ENCODE measurements around the gene CNOT6. TPM values are rescaled to one million over a fixed set of nuclear protein-coding genes. Genes with fewer than 3 reads are reported as not detected.
"Not testable (repeated sequence)": the region's sequence is repeated elsewhere in the genome, so short reads cannot be mapped to it uniquely, and the experiment has no call there.

The CNOT6 gene
- total RNA-seq, 6 donors from 2014 or later = 9.7 to 27.8 (median 18.2) TPM

DNA sequence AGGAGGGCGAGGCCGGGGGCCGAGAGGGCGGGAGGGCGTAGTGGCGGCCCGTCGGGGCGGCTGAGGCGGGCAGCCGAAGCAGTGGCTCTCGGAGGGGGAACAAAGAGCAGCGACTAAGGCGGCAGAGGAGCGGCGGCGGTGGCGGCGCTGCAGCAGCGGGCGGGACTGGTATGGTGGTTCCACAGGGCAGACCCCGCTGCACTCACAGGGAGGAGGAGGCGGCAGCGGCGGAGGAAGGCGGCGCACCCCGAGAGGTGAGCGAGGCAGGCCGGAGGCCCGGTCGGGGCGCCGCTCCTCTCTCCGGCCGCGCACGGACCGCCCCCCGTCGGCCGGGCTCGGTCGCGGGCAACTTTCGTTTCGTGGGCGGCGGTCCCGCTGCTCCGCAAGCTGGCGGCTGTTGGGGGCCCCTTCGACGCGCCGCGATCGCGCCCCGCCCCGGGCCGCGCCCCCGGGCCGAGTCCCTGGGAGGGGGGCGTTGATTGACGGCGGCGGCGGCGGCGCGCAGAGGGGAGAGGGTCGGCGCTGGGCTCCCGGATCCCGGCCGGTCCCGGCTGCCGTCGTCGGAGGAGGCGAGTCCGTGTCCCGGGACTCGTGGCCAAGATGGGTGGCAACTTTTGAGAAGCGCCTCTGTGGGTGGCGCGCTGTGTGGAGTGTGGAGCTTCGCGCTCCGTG is 467 bp downstream of the CNOT6 start:
- Histone ChIP-seq H3K27me3 (no peaks in the 10 kb centered on the region), H3K27ac (peak overlapping the region; percentile 92 to 95 (median 94)), H3K36me3 (no peaks in the 10 kb centered on the region), H3K9me3 (no peaks in the 10 kb centered on the region), H3K4me1 (peaks cover 17 to 41% (median 25%) of the 10 kb centered on the region in 4 donors), H3K4me3 (peak overlapping the region; percentile 90 to 99 (median 94))
- peak; percentile 56 to 92 for DNase-seq
- TF ChIP-seq, protein P1, sequence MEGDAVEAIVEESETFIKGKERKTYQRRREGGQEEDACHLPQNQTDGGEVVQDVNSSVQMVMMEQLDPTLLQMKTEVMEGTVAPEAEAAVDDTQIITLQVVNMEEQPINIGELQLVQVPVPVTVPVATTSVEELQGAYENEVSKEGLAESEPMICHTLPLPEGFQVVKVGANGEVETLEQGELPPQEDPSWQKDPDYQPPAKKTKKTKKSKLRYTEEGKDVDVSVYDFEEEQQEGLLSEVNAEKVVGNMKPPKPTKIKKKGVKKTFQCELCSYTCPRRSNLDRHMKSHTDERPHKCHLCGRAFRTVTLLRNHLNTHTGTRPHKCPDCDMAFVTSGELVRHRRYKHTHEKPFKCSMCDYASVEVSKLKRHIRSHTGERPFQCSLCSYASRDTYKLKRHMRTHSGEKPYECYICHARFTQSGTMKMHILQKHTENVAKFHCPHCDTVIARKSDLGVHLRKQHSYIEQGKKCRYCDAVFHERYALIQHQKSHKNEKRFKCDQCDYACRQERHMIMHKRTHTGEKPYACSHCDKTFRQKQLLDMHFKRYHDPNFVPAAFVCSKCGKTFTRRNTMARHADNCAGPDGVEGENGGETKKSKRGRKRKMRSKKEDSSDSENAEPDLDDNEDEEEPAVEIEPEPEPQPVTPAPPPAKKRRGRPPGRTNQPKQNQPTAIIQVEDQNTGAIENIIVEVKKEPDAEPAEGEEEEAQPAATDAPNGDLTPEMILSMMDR (IDR thresholded peaks at IDR 0.05) = peak in 1 of 6 experiments; percentile 14
- TF ChIP-seq POLR2AphosphoS5 (IDR thresholded peaks at IDR 0.05) = no peak
- TF ChIP-seq POLR2A (IDR thresholded peaks at IDR 0.05) = no peak
- WGBS, 2 donors = 0 to 1% methylated on average over 20 to 62 of the region's 92 CpGs
- peak in 1 of 2 donors; percentile 63 for ATAC-seq (ENCODE audit: low FRiP score in 2 of 2)

DNA sequence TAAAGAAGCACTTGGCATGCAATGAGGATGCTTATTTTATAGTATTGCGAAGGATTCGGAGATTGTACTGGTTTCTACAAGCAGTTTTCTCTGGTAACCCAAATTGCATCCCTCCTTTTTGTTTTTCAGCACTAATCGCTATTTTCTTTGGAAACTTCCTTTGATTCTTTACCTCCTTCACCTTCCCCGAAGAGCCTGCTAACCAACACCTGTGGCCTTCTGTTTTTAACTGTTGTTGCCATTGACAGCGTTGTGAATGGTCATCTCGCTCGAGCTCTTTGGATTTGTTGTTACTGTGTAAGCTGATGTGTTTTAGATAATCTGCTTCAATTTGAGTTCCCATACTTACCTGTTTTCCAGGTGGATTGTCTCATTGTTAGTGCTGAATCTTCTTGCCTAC is 1.1 kb downstream of the CNOT6 start:
- ATAC-seq (ENCODE audit: low FRiP score in 2 of 2) (no peak), DNase-seq (no peak)
- Histone ChIP-seq H3K27me3 (no peaks in the 10 kb centered on the region), H3K27ac (peak overlapping the region; percentile 92 to 95 (median 94)), H3K36me3 (no peaks in the 10 kb centered on the region), H3K9me3 (no peaks in the 10 kb centered on the region), H3K4me3 (peak overlapping the region; percentile 90 to 99 (median 94)), H3K4me1 (peaks cover 22 to 44% (median 28%) of the 10 kb centered on the region in 4 donors)
- TF ChIP-seq EP300 (IDR thresholded peaks at IDR 0.05) = no peak
- WGBS, 2 donors = 19 to 24% methylated on average over 7 of the region's 7 CpGs

- no peaks in the 10 kb centered on the region for H3K36me3 ChIP-seq
- WGBS, 2 donors = 83% methylated on average over 18 of the region's 18 CpGs
- peaks cover 22 to 44% (median 28%) of the 10 kb centered on the region in 4 donors for H3K4me1 ChIP-seq
- H3K27ac ChIP-seq = no peak overlapping the region
- H3K27me3 ChIP-seq = no peaks in the 10 kb centered on the region
- H3K9me3 ChIP-seq = no peaks in the 10 kb centered on the region
- TF ChIP-seq POLR2AphosphoS5 (IDR thresholded peaks at IDR 0.05) (no peak), POLR2A (IDR thresholded peaks at IDR 0.05) (no peak), EP300 (IDR thresholded peaks at IDR 0.05) (no peak)
- TF ChIP-seq, protein P1 (IDR thresholded peaks at IDR 0.05) = no peak
- ATAC-seq (ENCODE audit: low FRiP score in 2 of 2) = no peak
- DNase-seq = no peak
- H3K4me3 ChIP-seq = peak overlapping the region in 2 of 4 donors; percentile 90 to 99
Observed at GRCh38 chr5:180495991-180496741, 2.0 kb downstream of the CNOT6 start.

DNA sequence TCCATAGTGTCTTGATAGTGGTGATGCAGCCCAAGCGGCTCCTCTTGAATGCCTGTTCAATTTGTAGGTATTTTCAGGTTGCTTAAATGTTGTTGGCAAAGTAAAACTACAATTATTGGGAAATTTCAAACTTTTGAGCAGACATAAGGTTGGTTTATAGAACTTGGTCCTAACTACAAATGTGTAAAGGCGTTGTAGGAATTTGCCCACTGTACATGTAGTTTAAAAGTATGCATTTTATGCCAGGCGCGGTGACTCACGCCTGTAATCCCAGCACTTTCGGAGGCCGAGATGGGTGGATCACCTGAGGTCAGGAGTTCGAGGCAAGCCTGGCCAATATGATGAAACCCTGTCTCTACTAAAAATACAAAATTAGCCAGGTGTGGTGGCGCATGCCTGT is 2.6 kb downstream of the CNOT6 start:
- peaks cover 22 to 44% (median 28%) of the 10 kb centered on the region in 4 donors for H3K4me1 ChIP-seq
- not testable (repeated sequence) for H3K27me3 ChIP-seq; H3K4me3 ChIP-seq; DNase-seq; ATAC-seq (ENCODE audit: low FRiP score in 2 of 2); H3K27ac ChIP-seq; H3K9me3 ChIP-seq; H3K36me3 ChIP-seq
- WGBS, 2 donors = 94 to 97% methylated on average over 9 of the region's 9 CpGs

GRCh38 chr5:180497865-180498264 is 3.7 kb downstream of the CNOT6 start:
- H3K4me3 ChIP-seq; H3K27me3 ChIP-seq; ATAC-seq (ENCODE audit: low FRiP score in 2 of 2); H3K27ac ChIP-seq; H3K9me3 ChIP-seq; H3K36me3 ChIP-seq; DNase-seq: not testable (repeated sequence)
- 85 to 87% methylated on average over 7 of the region's 7 CpGs for WGBS, 2 donors
- H3K4me1 ChIP-seq = peaks cover 22 to 44% (median 28%) of the 10 kb centered on the region in 4 donors

DNA sequence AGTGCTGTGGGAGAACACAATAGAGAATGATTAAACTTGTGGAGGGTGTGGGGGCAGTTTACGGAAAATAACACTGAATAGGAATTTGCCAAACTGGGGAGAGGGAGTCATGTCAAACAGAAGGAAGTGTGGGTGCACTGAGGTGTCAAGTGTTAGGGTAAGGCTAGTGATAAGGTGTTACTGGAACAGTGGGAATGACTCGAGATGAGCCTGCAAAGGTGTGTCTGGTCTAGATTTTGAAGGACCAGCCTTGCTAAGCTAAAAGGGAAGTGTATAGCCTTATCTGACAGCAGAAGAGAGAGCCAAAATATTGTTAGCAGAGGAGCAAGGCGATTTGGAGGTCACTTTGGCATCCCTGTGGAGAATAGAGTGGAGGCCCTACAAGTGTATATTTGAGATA is 4.2 kb downstream of the CNOT6 start:
- H3K36me3 ChIP-seq = no peaks in the 10 kb centered on the region
- H3K9me3 ChIP-seq = no peaks in the 10 kb centered on the region
- H3K4me3 ChIP-seq = no peak overlapping the region
- DNase-seq = no peak
- no peak for TF ChIP-seq POLR2AphosphoS5 (IDR thresholded peaks at IDR 0.05)
- no peak for TF ChIP-seq EP300 (IDR thresholded peaks at IDR 0.05)
- TF ChIP-seq, protein P1 (IDR thresholded peaks at IDR 0.05) = no peak
- no peak for TF ChIP-seq POLR2A (IDR thresholded peaks at IDR 0.05)
- no peak overlapping the region for H3K27ac ChIP-seq
- H3K4me1 ChIP-seq = peaks cover 22 to 44% (median 28%) of the 10 kb centered on the region in 4 donors
- H3K27me3 ChIP-seq = no peaks in the 10 kb centered on the region
- WGBS, 2 donors = 77 to 81% methylated on average over 3 of the region's 3 CpGs
- ATAC-seq (ENCODE audit: low FRiP score in 2 of 2) = no peak

Data from upper lobe of left lung (tissue), 6 donors.